ENCODE results near the gene GREM2.

Gene GREM2

DNA sequence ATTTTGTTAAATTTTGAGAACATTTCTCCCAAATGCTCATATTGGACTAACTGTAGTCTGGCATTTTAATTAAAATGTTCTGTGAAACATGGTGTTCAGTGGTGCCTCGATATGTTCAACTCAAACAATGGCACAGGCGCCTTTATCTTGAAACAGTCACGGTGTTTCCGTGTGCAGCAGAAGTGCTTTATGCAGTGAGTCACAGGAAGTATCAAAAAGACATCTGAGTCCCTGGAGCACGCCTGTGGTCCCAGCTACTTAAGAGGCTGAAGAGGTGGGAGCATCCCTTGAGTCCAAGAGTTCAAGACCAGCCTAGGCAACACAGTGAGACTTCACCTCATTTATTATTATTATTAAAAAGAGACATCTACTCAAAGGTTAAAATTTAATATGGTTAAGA lies 52.2 kb downstream of the GREM2 start:
- Histone ChIP-seq H3K27ac (ENCODE audit: low read length) (no peak overlapping the region), H3K27me3 (replicated peaks; ENCODE audit: insufficient read depth, low read length) (no peaks in the 10 kb centered on the region), H3K4me3 (ENCODE audit: low read length) (no peak overlapping the region), H3K79me2 (ENCODE audit: low read length) (no peaks in the 10 kb centered on the region), H3K36me3 (replicated peaks; ENCODE audit: insufficient read depth, low read length) (no peaks in the 10 kb centered on the region), H3K9me3 (replicated peaks; ENCODE audit: insufficient read depth, low read length) (no peaks in the 10 kb centered on the region), H2AFZ (ENCODE audit: low read length) (no peak overlapping the region), H4K20me1 (ENCODE audit: insufficient read depth, low read length) (no peaks in the 10 kb centered on the region), H3K9me2 (replicated peaks; ENCODE audit: insufficient read depth, low read length) (no peaks in the 10 kb centered on the region), H3K4me1 (ENCODE audit: low read length) (peaks cover 4% of the 10 kb centered on the region; the same call in 1 of the 2 replicates), H3K9ac (ENCODE audit: low read length) (no peak overlapping the region), H3F3A (ENCODE audit: insufficient read depth, low read length) (no peaks in the 10 kb centered on the region; the same call in 1 of the 2 replicates), H3K4me2 (ENCODE audit: low read depth, low read length) (no peak overlapping the region)
- DNase-seq: no peak
- TF ChIP-seq EZH2 (optimal IDR thresholded peaks at IDR 0.05; ENCODE audit: low read depth, low read length) (no peak), EZH2phosphoT487 (IDR thresholded peaks at IDR 0.05; ENCODE audit: low read length) (no peak), CTCF (IDR thresholded peaks at IDR 0.05; ENCODE audit: low read length) (no peak)

DNA sequence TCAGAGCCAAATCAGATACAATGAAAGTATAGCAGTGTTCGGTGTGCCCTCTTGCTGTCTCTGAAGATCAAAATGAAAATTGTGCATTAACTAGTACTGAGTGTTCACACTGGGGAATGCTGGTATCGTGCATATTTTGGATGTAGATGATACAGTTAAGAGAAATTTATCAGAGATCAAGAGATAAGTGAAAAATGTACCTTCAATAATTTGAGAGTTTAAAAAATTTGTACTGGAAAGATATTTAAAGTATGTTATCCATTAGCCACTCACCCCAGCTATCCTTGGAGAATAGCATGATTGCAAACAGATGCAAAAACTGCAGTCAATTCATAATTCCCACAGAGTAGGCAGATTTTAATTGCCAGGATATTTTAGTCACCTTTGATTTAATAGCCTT lies 56.4 kb downstream of the GREM2 start:
- TF ChIP-seq EZH2phosphoT487 (IDR thresholded peaks at IDR 0.05; ENCODE audit: low read length): no peak
- no peak for TF ChIP-seq CTCF (IDR thresholded peaks at IDR 0.05; ENCODE audit: low read length)
- no peak for TF ChIP-seq EZH2 (optimal IDR thresholded peaks at IDR 0.05; ENCODE audit: low read depth, low read length)
- Histone ChIP-seq H3K4me2 (ENCODE audit: low read depth, low read length) (no peak overlapping the region), H4K20me1 (ENCODE audit: insufficient read depth, low read length) (no peaks in the 10 kb centered on the region), H3K36me3 (replicated peaks; ENCODE audit: insufficient read depth, low read length) (no peaks in the 10 kb centered on the region), H2AFZ (ENCODE audit: low read length) (no peak overlapping the region), H3K79me2 (ENCODE audit: low read length) (no peaks in the 10 kb centered on the region), H3K27ac (ENCODE audit: low read length) (no peak overlapping the region), H3K9ac (ENCODE audit: low read length) (no peak overlapping the region), H3F3A (ENCODE audit: insufficient read depth, low read length) (no peaks in the 10 kb centered on the region), H3K27me3 (replicated peaks; ENCODE audit: insufficient read depth, low read length) (no peaks in the 10 kb centered on the region), H3K4me1 (ENCODE audit: low read length) (no peaks in the 10 kb centered on the region), H3K9me2 (replicated peaks; ENCODE audit: insufficient read depth, low read length) (no peaks in the 10 kb centered on the region), H3K4me3 (ENCODE audit: low read length) (no peak overlapping the region), H3K9me3 (replicated peaks; ENCODE audit: insufficient read depth, low read length) (no peaks in the 10 kb centered on the region)
- DNase-seq: no peak

GRCh38 chr1:240553351-240553750 lies 58.6 kb downstream of the GREM2 start:
- Histone ChIP-seq H4K20me1 (ENCODE audit: insufficient read depth, low read length) (no peaks in the 10 kb centered on the region), H3K4me3 (ENCODE audit: low read length) (no peak overlapping the region), H3K4me2 (ENCODE audit: low read depth, low read length) (no peak overlapping the region), H3K9me3 (replicated peaks; ENCODE audit: insufficient read depth, low read length) (no peaks in the 10 kb centered on the region), H3K36me3 (replicated peaks; ENCODE audit: insufficient read depth, low read length) (no peaks in the 10 kb centered on the region), H3K27ac (ENCODE audit: low read length) (no peak overlapping the region), H3K9me2 (replicated peaks; ENCODE audit: insufficient read depth, low read length) (no peaks in the 10 kb centered on the region), H3K9ac (ENCODE audit: low read length) (no peak overlapping the region), H3K27me3 (replicated peaks; ENCODE audit: insufficient read depth, low read length) (no peaks in the 10 kb centered on the region), H2AFZ (ENCODE audit: low read length) (no peak overlapping the region), H3F3A (ENCODE audit: insufficient read depth, low read length) (no peaks in the 10 kb centered on the region), H3K4me1 (ENCODE audit: low read length) (no peaks in the 10 kb centered on the region), H3K79me2 (ENCODE audit: low read length) (no peaks in the 10 kb centered on the region)
- DNase-seq: no peak
- TF ChIP-seq EZH2phosphoT487 (IDR thresholded peaks at IDR 0.05; ENCODE audit: low read length) (no peak), CTCF (IDR thresholded peaks at IDR 0.05; ENCODE audit: low read length) (no peak), EZH2 (optimal IDR thresholded peaks at IDR 0.05; ENCODE audit: low read depth, low read length) (no peak)

Measured in MM.1S (cell line).